T-helper 1 cell treated with Interleukin-12 subunit alpha and Interleukin-12 subunit beta and Interleukin-4 antibody, amounts not matched to agents 30 μg/mL and 1 μg/mL, for 36 hours (primary cell): ENCODE results near the gene JAZF1.

Experiments
- H3K27ac Mint-ChIP-seq: one replicate; pipeline ENCODE4 v1.8.0; 2021; ENCODE audit warnings: mild to moderate bottlenecking, mixed read lengths
- H3K27me3 Mint-ChIP-seq: one replicate; pipeline ENCODE4 v1.8.0; 2021; ENCODE audit warnings: low read depth, mixed read lengths
- H3K36me3 Mint-ChIP-seq: one replicate; pipeline ENCODE4 v1.8.0; 2021; ENCODE audit warnings: low read depth, mixed read lengths
- H3K4me1 Mint-ChIP-seq: one replicate; pipeline ENCODE4 v1.8.0; 2021; ENCODE audit warnings: low read depth, mixed read lengths
- H3K4me3 Mint-ChIP-seq: one replicate; pipeline ENCODE4 v1.8.0; 2021; ENCODE audit warnings: mild to moderate bottlenecking, moderate library complexity, mixed read lengths
- H3K9me3 Mint-ChIP-seq: one replicate; pipeline ENCODE4 v1.8.0; 2021; ENCODE audit warnings: mixed read lengths

Gene JAZF1

DNA sequence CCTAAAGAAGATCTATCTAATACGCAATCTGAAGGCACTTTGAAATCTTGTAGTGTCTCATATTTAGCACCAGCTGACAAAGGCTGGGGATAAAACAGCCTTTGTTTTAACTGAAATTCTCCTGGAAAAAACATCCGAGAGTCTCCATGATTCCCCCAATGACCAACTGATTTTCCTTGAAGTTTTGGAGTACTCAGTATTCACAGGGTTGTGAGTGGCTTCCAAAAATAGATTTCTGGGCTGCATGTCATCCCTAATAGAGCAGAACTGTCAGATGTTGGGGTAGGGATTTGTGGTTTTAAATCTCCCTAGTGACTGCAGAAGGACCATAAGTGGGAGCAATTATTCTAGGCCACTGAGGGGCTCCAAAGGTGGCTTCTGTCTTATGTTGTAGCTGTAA lies 234.2 kb downstream of the JAZF1 start:
- Mint-ChIP-seq H3K27me3 (peaks cover 8% of the 10 kb centered on the region), H3K9me3 (no peaks in the 10 kb centered on the region), H3K27ac (no peak overlapping the region), H3K4me3 (no peak overlapping the region), H3K4me1 (no peaks in the 10 kb centered on the region), H3K36me3 (no peaks in the 10 kb centered on the region)

DNA sequence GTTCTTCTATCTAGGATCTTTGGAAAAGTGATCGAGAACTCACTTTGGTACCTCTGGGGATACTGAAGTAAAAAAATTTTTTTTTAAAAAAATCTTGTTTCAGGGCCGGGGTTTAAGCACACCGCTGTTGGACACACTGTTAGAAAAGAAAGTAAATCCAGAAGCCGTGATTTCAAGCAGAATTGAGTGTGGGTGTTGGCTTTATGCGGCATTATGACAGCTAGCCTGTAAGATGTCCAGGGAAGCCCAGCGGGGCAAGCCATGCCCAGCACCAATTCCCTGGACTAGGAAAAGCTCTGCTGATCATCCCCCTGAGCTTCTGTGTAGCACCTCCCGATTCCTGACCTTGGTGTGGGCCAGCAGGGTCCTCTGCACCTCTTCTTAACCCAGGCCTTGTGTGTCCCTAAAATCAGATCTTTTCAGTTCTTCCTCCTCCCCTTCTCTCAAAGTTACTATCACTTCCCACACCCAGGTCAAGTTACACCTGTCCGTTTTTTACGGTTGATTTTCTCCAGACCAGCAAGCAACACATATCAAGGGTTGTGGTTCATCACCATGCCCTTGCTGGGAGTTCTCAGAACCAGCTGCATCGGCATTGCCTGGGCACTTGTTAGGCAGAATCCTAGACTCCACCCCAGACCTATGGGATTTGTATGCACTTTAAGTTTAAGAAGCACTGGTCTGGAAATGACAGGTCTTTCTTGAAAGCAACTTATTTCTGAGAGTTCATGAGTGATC lies 235.4 kb downstream of the JAZF1 start:
- peaks cover 9% of the 10 kb centered on the region for H3K27me3 Mint-ChIP-seq
- no peaks in the 10 kb centered on the region for H3K9me3 Mint-ChIP-seq
- H3K4me1 Mint-ChIP-seq: no peaks in the 10 kb centered on the region
- no peaks in the 10 kb centered on the region for H3K36me3 Mint-ChIP-seq
- no peak overlapping the region for H3K4me3 Mint-ChIP-seq
- no peak overlapping the region for H3K27ac Mint-ChIP-seq

DNA sequence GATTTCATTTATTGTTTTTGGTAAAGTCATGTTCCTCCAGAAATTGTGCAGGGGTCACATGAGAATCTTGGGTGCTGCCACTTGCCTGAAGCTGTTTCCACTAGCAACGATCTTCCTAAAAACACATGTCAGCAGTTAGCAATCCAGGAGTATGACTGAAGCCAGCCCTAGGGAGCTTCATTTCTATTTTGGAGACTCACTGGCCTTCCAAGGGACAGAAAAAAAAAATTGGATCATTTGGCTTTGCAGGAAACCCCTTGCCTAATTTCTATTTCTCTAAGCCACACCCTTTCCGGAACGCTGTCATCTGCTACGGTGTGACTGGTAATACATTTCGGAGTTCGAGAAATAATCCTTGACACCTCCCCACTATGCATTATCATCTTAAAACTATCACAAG lies 236.0 kb downstream of the JAZF1 start:
- H3K27me3 Mint-ChIP-seq: peaks cover 10% of the 10 kb centered on the region
- H3K9me3 Mint-ChIP-seq: no peaks in the 10 kb centered on the region
- no peak overlapping the region for H3K27ac Mint-ChIP-seq
- H3K4me3 Mint-ChIP-seq: no peak overlapping the region
- no peaks in the 10 kb centered on the region for H3K36me3 Mint-ChIP-seq
- no peaks in the 10 kb centered on the region for H3K4me1 Mint-ChIP-seq

DNA sequence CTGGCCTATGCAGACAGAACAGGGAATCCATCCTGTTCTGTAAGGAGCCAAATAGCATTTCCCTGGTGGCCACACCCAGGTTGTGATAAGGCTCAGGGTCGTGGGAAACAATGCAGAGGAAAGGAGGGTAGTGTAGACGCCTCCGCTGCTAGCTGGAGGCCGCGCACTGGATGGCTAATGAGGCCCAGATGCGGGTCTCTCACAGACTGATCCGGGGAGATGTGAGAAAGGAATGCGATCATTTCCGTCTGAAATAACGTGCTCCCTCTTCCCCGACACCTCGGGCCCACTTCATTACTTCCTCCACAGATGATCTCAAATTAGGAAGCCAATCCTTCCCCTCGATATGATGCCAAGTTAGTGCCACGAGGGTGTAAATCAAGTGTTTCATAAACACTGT lies 237.4 kb downstream of the JAZF1 start:
- H3K4me3 Mint-ChIP-seq: no peak overlapping the region
- peaks cover 10% of the 10 kb centered on the region for H3K27me3 Mint-ChIP-seq
- H3K27ac Mint-ChIP-seq: no peak overlapping the region
- H3K9me3 Mint-ChIP-seq: no peaks in the 10 kb centered on the region
- no peaks in the 10 kb centered on the region for H3K36me3 Mint-ChIP-seq
- H3K4me1 Mint-ChIP-seq: no peaks in the 10 kb centered on the region

DNA sequence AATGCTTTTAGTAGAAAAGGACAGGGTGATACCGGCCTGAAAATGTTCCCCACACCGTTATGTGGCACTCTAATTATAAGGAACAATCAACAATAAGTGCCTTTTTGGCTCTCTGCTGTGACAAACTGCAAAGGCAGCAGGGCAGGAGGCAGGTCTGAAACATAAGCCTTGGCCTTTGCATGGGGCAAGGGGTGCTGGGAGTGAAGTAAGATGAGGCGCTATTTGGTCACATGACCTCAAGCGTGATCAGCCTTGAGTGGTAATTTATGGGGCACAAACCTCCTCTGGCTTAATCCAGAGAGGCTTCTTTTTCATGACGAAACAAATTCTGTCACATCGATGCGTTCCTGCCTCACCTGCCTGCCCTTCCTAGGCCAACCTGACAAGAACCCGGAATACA lies 237.9 kb downstream of the JAZF1 start:
- Mint-ChIP-seq H3K9me3 (no peaks in the 10 kb centered on the region), H3K4me1 (no peaks in the 10 kb centered on the region), H3K27me3 (peaks cover 15% of the 10 kb centered on the region), H3K27ac (no peak overlapping the region), H3K36me3 (no peaks in the 10 kb centered on the region), H3K4me3 (no peak overlapping the region)

DNA sequence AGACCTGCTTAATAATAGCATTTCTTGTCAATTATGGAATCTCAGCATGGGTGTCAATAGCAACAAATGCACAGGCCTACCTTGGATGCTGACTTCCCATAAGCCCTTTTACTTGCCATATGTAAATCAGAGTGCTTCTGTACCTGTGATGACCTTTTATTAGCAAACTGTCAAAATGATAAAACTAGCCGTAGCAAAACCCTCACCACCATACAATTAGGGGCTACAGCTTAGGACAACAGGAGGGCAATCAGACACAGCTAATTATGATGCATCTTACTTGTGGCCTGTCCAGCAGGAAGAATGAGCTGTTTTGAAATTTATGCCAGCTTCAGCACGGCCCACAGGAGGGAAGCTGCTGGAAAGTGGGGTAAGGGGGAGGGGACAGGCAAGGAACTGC lies 239.1 kb downstream of the JAZF1 start:
- Mint-ChIP-seq H3K4me3 (no peak overlapping the region), H3K4me1 (no peaks in the 10 kb centered on the region), H3K27ac (no peak overlapping the region), H3K36me3 (no peaks in the 10 kb centered on the region), H3K9me3 (no peaks in the 10 kb centered on the region), H3K27me3 (peaks cover 15% of the 10 kb centered on the region)

DNA sequence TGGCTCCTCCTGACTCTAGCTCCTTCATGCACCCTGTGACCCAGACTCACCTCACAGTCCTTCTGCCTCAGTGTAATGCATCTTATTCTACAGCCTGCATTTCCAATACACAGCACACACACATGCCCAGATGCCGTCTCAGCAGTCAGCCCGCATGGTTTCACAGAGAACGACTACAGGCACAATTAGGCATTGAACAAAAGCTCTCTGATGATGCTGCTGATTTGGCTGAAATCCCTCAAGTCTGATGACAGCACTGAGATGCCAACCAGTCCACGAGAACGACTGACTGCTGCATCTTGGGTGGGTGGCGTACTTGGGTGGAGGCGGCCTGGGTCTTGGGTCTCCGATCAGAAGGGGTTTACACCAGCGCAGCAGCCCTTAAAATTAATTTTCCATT lies 240.3 kb downstream of the JAZF1 start:
- Mint-ChIP-seq H3K27me3 (peaks cover 11% of the 10 kb centered on the region), H3K4me3 (no peak overlapping the region), H3K27ac (no peak overlapping the region), H3K4me1 (no peaks in the 10 kb centered on the region), H3K36me3 (no peaks in the 10 kb centered on the region), H3K9me3 (no peaks in the 10 kb centered on the region)

DNA sequence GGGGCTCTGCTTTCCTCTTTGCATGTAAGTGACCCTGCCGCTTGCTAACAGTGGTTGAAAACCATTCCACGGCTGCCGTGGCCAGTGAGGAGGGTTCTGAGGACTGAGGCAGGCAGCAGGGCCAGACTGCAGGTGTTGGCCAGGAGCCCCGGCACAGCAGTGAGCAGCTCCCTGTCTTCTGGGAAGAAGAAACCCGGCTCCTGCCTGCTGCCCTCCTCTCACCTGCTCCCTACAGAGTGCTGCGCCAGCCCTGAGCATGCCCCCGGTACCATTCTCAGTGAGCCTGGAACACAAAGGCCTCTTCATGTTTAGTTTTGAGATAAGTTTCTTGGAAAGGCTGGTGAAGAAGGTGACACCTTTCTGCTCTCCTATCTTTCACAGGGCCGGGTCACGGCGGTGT lies 240.7 kb downstream of the JAZF1 start:
- H3K27ac Mint-ChIP-seq: no peak overlapping the region
- H3K36me3 Mint-ChIP-seq: no peaks in the 10 kb centered on the region
- no peaks in the 10 kb centered on the region for H3K9me3 Mint-ChIP-seq
- peaks cover 11% of the 10 kb centered on the region for H3K27me3 Mint-ChIP-seq
- no peaks in the 10 kb centered on the region for H3K4me1 Mint-ChIP-seq
- no peak overlapping the region for H3K4me3 Mint-ChIP-seq

DNA sequence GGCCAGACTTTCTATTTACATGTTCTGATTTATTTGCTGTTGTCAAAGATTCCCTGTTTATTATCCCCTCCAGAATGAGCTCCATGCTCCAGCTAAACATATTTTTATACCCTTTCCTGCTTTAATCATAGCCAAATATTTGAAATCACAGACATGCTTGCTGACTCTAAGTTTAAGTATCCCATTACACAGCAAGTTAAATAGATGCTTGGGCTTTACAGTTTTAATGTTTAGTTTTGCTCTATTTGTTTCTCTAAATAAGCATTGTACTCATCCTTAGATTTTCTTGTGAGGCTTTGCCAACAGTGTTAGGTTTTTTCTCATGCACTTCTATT lies 243.9 kb downstream of the JAZF1 start:
- Mint-ChIP-seq H3K4me3 (no peak overlapping the region), H3K9me3 (no peaks in the 10 kb centered on the region), H3K36me3 (no peaks in the 10 kb centered on the region), H3K4me1 (no peaks in the 10 kb centered on the region), H3K27ac (no peak overlapping the region), H3K27me3 (peaks cover 11% of the 10 kb centered on the region)

DNA sequence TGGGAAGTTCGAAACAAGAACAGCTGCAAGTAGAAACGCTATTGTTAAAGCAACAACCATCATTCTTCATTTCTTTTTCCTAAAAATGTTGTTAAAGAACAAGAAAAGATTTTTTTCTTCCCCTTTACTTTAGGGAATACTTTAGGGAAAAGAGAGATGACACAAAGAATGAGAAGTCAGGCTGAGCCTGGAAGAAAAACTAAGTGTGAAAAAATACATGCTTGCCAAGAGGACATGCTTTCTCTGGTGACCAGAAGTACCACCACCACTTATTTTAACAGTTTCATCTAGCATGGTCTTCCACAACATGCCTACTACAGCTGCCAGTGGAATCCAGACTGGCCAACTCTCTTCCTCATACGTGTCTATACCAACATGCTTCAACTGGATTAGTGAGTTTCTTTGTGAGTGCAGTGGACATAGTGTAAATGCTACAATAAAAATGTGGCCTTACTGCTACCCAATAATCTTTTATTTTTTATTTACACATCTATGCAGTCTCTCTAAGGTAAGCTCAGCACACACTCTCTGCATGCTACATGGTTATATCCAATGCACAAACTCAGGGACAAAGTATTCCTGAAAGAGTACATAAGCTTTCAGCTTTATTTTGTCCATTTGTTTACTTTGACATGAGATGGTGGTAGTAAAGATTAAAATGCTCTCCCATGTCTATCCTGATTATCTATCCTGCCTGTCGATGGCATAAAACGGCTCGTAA lies 244.4 kb downstream of the JAZF1 start:
- Mint-ChIP-seq H3K27ac (no peak overlapping the region), H3K9me3 (no peaks in the 10 kb centered on the region), H3K36me3 (no peaks in the 10 kb centered on the region), H3K27me3 (peaks cover 11% of the 10 kb centered on the region), H3K4me1 (no peaks in the 10 kb centered on the region), H3K4me3 (no peak overlapping the region)

DNA sequence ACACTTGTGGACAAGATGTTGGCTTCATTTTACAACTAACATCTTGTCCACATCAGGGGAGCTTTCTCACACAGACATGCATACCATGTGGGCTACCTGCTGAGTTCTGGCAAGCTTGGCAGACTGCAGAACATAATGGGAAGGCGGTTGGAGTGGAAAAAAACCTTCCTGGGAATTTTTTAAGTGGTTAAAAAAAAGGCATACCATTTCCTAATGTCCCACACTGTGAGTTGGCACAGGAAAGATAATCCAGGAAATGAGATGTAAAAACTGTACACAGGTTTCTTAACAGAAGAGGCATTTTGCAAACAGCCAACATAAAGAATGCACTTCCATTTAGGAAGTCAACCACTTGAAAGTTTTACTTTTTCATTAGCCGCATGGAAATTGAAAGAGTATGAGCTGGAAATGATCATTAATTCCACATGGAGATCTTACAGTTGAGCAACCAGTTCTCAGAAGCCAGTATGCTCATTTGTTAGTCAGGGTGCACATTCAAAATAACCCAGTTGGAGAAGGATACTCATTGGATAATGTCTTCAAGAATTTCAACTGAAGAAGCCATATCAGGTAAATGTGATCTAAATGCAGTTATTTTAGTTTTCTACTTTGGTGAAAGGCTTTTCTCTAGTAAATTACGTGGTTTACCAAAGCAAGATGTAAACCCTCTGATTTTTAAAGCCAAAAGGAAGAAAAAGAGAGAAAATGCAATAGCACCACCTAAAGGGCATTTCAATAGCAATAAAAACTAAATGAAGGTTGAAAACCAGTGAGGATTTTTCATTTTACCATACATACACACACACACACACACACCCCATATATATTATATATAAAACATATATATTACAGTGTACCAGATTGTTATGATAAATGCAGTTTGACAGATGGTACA lies 246.7 kb downstream of the JAZF1 start:
- Mint-ChIP-seq H3K36me3 (no peaks in the 10 kb centered on the region), H3K9me3 (no peaks in the 10 kb centered on the region)

DNA sequence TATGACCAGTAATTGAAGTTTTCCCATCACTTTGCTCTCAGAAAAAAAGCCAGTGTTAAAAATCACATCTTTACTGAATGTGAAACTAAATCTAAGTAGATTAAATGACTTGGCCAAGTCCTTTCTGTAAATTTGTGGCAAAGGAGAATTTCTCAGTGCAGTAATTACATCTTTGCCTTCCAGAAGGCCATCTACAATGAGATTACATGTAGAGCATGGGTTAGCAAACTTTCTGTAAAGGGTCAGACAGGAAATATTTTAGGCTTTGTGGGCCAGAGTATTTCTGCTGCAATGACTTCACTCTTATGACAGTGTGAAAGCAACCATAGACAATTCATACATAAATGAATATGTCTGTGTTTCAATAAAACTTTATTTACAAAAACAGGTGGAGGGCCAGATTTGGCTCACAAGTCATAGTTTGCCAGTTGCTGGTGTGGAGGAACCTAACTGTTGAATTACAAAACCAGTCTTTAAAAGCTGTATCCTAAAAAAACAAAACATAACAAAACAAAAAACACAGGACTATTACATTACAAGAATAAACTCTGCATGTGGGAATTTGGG lies 249.6 kb downstream of the JAZF1 start:
- Mint-ChIP-seq H3K9me3 (no peaks in the 10 kb centered on the region), H3K4me1 (peaks cover 2% of the 10 kb centered on the region), H3K4me3 (no peak overlapping the region), H3K36me3 (no peaks in the 10 kb centered on the region), H3K27me3 (peaks cover 3% of the 10 kb centered on the region), H3K27ac (no peak overlapping the region)

More for the DNA sequence above, 246.7 kb downstream of the JAZF1 start:
- H3K4me1 Mint-ChIP-seq: no peaks in the 10 kb centered on the region
- H3K27me3 Mint-ChIP-seq: peaks cover 8% of the 10 kb centered on the region
- no peak overlapping the region for H3K4me3 Mint-ChIP-seq
- no peak overlapping the region for H3K27ac Mint-ChIP-seq

DNA sequence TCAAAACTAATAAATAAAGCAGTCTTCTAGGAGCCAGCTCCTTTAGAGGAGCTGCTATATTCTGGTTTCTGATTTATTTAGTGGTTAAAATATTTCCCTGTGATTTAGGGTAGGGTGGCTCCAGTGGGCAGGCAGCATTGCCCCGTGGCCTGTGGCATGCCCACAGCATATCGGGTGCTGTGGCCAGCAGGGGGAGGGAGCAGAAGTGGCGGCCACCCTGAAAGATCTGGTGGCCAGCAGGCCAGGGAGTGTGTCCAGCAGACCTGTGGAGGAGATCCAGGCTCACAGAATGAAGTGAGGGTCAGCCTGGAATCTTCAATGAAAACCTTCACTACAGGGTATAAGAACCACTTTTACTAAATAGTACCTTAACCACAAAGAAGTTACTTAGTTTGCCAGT lies 251.5 kb downstream of the JAZF1 start:
- Mint-ChIP-seq H3K9me3 (no peaks in the 10 kb centered on the region), H3K4me3 (no peak overlapping the region), H3K4me1 (peaks cover 6% of the 10 kb centered on the region), H3K27me3 (peaks cover 3% of the 10 kb centered on the region), H3K27ac (no peak overlapping the region), H3K36me3 (no peaks in the 10 kb centered on the region)

DNA sequence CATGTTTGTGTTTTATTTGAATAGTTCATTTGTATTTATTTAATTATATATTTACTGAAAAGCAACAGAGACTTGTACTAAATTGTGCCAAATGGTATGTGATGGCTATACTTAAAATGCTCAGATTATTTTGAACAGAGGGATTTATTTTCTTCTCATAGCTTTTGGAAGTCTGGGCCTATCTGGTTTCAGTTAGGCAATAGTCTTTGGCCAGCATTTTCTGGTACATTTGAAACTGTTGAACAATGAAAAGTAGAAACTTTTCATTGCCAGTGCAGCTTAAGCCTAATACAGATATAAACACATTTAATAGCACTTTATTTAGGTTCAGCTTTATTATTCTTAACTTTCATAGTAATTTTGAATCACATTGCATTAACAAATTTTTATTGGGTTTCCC lies 252.6 kb downstream of the JAZF1 start:
- no peak overlapping the region for H3K4me3 Mint-ChIP-seq
- no peaks in the 10 kb centered on the region for H3K36me3 Mint-ChIP-seq
- H3K27ac Mint-ChIP-seq: no peak overlapping the region
- H3K27me3 Mint-ChIP-seq: peaks cover 3% of the 10 kb centered on the region
- no peaks in the 10 kb centered on the region for H3K9me3 Mint-ChIP-seq
- peaks cover 6% of the 10 kb centered on the region for H3K4me1 Mint-ChIP-seq
